Measurements from ENCODE around the gene TIGD6. TPM values are rescaled to one million over a fixed set of nuclear protein-coding genes. Genes with fewer than 3 reads are reported as not detected.
"Not testable (repeated sequence)": the region's sequence is repeated elsewhere in the genome, so short reads cannot be mapped to it uniquely, and the experiment has no call there.

TIGD6 gene
- total RNA-seq, 4 donors from 2014 or later, result 2.9 to 3.5 (median 3.2) TPM

DNA sequence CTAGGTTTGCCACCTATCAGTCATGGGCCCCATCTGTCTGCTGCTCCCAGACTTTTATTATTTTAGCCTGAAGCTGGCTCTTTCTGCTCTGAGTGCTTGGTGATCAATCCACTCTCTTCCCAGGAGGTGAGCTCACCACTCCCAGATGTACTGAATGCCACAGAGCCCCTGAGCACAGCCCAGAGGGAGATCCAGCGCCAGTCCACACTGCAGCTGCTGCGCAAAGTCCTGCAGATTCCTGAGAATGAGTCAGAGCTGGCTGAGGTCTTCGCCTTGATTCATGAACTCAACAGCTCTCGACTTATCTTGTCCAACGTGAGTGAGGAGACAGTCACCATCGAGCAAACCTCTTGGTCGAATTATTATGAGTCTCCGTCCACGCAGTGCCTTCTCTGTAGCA is 36.1 kb upstream of the TIGD6 start:
- intact Hi-C loops (cut with DNase I), result no loop called here
- TF ChIP-seq POLR2A (IDR thresholded peaks at IDR 0.05; ENCODE audit: low read depth), result no peak
- TF ChIP-seq EP300 (IDR thresholded peaks at IDR 0.05), result no peak
- TF ChIP-seq POLR2AphosphoS5 (IDR thresholded peaks at IDR 0.05), result no peak
- TF ChIP-seq, protein P1, sequence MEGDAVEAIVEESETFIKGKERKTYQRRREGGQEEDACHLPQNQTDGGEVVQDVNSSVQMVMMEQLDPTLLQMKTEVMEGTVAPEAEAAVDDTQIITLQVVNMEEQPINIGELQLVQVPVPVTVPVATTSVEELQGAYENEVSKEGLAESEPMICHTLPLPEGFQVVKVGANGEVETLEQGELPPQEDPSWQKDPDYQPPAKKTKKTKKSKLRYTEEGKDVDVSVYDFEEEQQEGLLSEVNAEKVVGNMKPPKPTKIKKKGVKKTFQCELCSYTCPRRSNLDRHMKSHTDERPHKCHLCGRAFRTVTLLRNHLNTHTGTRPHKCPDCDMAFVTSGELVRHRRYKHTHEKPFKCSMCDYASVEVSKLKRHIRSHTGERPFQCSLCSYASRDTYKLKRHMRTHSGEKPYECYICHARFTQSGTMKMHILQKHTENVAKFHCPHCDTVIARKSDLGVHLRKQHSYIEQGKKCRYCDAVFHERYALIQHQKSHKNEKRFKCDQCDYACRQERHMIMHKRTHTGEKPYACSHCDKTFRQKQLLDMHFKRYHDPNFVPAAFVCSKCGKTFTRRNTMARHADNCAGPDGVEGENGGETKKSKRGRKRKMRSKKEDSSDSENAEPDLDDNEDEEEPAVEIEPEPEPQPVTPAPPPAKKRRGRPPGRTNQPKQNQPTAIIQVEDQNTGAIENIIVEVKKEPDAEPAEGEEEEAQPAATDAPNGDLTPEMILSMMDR (IDR thresholded peaks at IDR 0.05), result no peak
- H3K27me3 ChIP-seq, result no peaks in the 10 kb centered on the region
- no peaks in the 10 kb centered on the region for H3K9me3 ChIP-seq
- H3K27ac ChIP-seq (replicated peaks in 1 of 4), result no peak overlapping the region
- no peak overlapping the region for H3K4me3 ChIP-seq
- WGBS, result 88% methylated on average over 9 of the region's 9 CpGs
- H3K4me1 ChIP-seq, result peaks cover 0 to 5% (median 0%) of the 10 kb centered on the region in 4 donors
- H3K36me3 ChIP-seq, result peaks cover 67 to 100% (median 92%) of the 10 kb centered on the region in 4 donors
- DNase-seq (ENCODE audit: extremely low spot score), result no peak

DNA sequence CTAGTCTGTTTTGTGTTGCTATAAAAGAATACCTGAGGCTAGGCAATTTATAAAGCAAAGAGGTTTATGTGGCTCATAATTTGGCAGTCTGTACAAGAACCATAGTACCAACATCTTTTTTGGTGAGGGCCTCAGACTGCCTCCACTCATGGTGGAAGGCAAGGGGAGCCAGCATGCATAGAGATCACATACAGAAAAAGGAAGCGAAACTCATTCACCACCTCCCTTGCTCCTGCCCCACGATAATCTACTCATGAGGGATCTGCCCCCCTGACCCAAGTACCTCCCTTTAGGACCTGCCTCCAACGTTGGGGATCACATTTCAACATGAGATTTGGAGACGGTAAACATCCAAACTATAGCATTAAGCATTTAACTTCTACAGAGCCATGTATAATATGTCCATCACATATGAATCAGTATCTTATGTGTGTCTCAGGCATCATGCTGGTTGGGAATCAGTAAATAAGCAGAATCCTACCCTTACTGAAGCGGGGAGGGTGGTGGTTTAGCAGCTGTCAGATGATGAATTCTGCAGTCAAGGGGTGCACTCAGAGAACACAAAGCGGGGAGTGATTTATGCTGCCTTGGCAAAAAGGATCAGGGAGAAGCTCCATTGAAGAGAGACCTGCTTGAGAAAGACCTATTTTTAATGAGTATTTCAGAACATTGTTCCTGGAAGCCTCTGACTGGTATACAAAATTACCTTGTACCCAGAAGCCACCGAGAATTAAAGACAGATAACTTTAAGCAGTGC is 34.9 kb upstream of the TIGD6 start:
- H3K27me3 ChIP-seq, result no peaks in the 10 kb centered on the region
- no peak for TF ChIP-seq POLR2A (IDR thresholded peaks at IDR 0.05; ENCODE audit: low read depth)
- H3K4me1 ChIP-seq, result peaks cover 0 to 5% (median 2%) of the 10 kb centered on the region in 4 donors
- WGBS, result 83% methylated on average over 7 of the region's 7 CpGs
- peaks cover 68 to 100% (median 92%) of the 10 kb centered on the region in 4 donors for H3K36me3 ChIP-seq
- H3K27ac ChIP-seq (replicated peaks in 1 of 4), result no peak overlapping the region
- no peak overlapping the region for H3K4me3 ChIP-seq
- no peaks in the 10 kb centered on the region for H3K9me3 ChIP-seq
- intact Hi-C loops (cut with DNase I), result no loop called here
- no peak for DNase-seq (ENCODE audit: extremely low spot score)

DNA sequence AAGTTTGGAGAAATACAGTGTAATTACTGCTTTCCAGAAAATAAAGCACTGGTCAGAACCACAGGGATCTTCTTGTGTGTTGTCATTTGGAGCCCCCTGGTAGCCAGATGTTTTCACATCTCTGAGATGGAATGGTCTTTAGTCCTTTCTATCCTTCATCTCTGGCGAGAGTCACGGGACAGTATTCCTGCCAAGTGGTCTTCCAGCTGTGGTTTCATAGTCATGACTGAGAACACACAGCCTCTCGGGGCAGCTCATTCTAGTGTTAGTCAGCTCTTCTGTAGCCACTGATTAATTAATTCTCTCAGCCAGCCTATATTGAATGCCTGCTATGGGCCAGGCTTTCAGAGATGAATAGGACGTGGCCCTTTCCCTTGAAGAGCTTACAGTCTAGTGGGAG is 34.2 kb upstream of the TIGD6 start:
- H3K27me3 ChIP-seq, result no peaks in the 10 kb centered on the region
- H3K27ac ChIP-seq (replicated peaks in 1 of 4), result no peak overlapping the region
- DNase-seq (ENCODE audit: extremely low spot score), result no peak
- H3K9me3 ChIP-seq, result no peaks in the 10 kb centered on the region
- H3K4me1 ChIP-seq, result peaks cover 0 to 5% (median 3%) of the 10 kb centered on the region in 4 donors
- TF ChIP-seq EP300 (IDR thresholded peaks at IDR 0.05) (no peak), POLR2A (IDR thresholded peaks at IDR 0.05; ENCODE audit: low read depth) (no peak), POLR2AphosphoS5 (IDR thresholded peaks at IDR 0.05) (no peak)
- TF ChIP-seq, protein P1 (IDR thresholded peaks at IDR 0.05), result no peak
- no peak overlapping the region for H3K4me3 ChIP-seq
- WGBS, result 79% methylated on average over 4 of the region's 4 CpGs
- intact Hi-C loops (cut with DNase I), result no loop called here
- peaks cover 66 to 100% (median 92%) of the 10 kb centered on the region in 4 donors for H3K36me3 ChIP-seq

DNA sequence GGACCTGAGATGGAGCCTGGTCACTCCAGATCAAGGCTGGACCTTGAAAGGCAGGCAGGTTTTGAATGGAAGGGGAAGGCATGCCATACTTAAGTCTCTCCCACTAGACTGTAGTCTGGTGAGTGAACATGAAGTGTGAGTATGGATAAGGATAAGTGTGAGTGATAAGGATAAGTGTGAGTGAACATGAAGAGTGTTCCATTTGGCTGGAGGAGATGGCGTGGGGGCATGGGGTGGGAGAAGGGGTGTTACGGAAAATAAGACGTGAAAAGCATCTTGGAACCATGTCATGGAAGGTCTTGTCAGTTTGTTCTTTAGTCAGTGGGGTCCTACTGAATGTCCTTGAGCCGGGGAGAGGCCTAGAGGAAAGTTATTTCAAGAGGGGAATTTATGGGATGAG is 32.9 kb upstream of the TIGD6 start:
- Histone ChIP-seq H3K36me3 (peaks cover 62 to 98% (median 86%) of the 10 kb centered on the region in 4 donors), H3K4me3 (no peak overlapping the region), H3K27me3 (no peaks in the 10 kb centered on the region), H3K9me3 (no peaks in the 10 kb centered on the region), H3K27ac (replicated peaks in 1 of 4) (no peak overlapping the region), H3K4me1 (peaks cover 0 to 5% (median 3%) of the 10 kb centered on the region in 4 donors)
- TF ChIP-seq POLR2AphosphoS5 (IDR thresholded peaks at IDR 0.05) (no peak), POLR2A (IDR thresholded peaks at IDR 0.05; ENCODE audit: low read depth) (no peak), EP300 (IDR thresholded peaks at IDR 0.05) (no peak)
- TF ChIP-seq, protein P1 (IDR thresholded peaks at IDR 0.05), result no peak
- WGBS, result 97% methylated on average over 4 of the region's 4 CpGs
- DNase-seq (ENCODE audit: extremely low spot score), result no peak
- intact Hi-C loops (cut with DNase I), result no loop called here

DNA sequence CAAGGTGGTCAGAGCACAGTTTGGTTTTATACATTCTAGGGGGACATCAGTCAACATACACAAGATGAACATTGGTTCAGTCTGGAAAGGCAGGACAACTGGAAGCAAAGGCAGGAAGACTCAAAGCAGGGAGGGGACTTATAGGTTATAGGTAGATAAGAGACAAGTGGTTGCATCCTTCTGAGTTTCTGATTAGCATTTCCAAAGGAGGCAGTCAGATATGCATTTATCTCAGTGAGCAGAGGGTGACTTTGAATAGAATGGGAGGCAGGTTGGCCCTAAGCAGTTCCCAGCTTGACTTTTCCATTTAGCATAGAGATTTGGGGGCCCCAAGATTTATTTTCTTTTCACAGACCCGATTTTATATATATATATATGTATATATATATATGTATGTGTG is 27.6 kb upstream of the TIGD6 start:
- H3K9me3 ChIP-seq; H3K27me3 ChIP-seq; DNase-seq (ENCODE audit: extremely low spot score); H3K4me3 ChIP-seq; intact Hi-C loops (cut with DNase I); H3K27ac ChIP-seq (replicated peaks in 1 of 4): not testable (repeated sequence)
- peaks cover 0 to 18% (median 14%) of the 10 kb centered on the region in 4 donors for H3K4me1 ChIP-seq
- WGBS, result 60% methylated on average over 1 of the region's 1 CpG
- H3K36me3 ChIP-seq, result peaks cover 47 to 90% (median 81%) of the 10 kb centered on the region in 4 donors

Measured in esophagus muscularis mucosa (tissue), 4 donors.